SU-DHL-6 (cell line): Measurements from ENCODE around the gene MBD5.

Experiments used
- H2AFZ ChIP-seq: fragments of 200-600 bp; sonication (generic); 2 replicates; pipeline ENCODE4 v1.6.1; 2014; ENCODE audit warnings: low read depth, mild to moderate bottlenecking, moderate library complexity, mixed read lengths, antibody characterized with exemption, low read length; ENCODE audit not compliant: severe bottlenecking
- H3F3A ChIP-seq: fragments of 200-600 bp; shearing (Covaris generic); 2 replicates; pipeline ENCODE4 v1.6.0; 2016; ENCODE audit warnings: antibody characterized with exemption, mild to moderate bottlenecking; ENCODE audit not compliant: insufficient read depth
- H3K27ac ChIP-seq: fragments of 200-600 bp; sonication (generic); 2 replicates; pipeline ENCODE4 v1.5.1; 2016; ENCODE audit warnings: low read depth, mild to moderate bottlenecking, low read length, moderate library complexity, mixed read lengths
- H3K27me3 ChIP-seq: fragments of 200-600 bp; sonication (generic), shearing (Covaris generic); 2 replicates; pipeline ENCODE4 v1.6.0; 2014; ENCODE audit warnings: mild to moderate bottlenecking, low read length
- H3K36me3 ChIP-seq: fragments of 200-600 bp; sonication (generic); 2 replicates; pipeline ENCODE4 v1.6.1; 2014; ENCODE audit warnings: mild to moderate bottlenecking, low read length, mixed read lengths
- H3K4me2 ChIP-seq: fragments of 300-600, 200-600 bp; shearing (Covaris generic), sonication (generic); 2 replicates; pipeline ENCODE4 v1.6.0; 2014; ENCODE audit warnings: low read length, low read depth, mild to moderate bottlenecking; ENCODE audit not compliant: poor library complexity, severe bottlenecking
- H3K4me3 ChIP-seq: fragments of 200-600 bp; sonication (generic); 2 replicates; pipeline ENCODE4 v1.5.1; 2014; ENCODE audit warnings: antibody characterized with exemption, low read length, mild to moderate bottlenecking, mixed read lengths; ENCODE audit not compliant: insufficient read depth, poor library complexity, severe bottlenecking
- H3K79me2 ChIP-seq: fragments of 200-600 bp; sonication (generic); 2 replicates; pipeline ENCODE4 v1.6.1; 2014; ENCODE audit warnings: mild to moderate bottlenecking, low read length, moderate library complexity; ENCODE audit not compliant: insufficient read depth
- H3K9ac ChIP-seq: fragments of 200-600 bp; sonication (generic); 2 replicates; pipeline ENCODE4 v1.7.0; 2014; ENCODE audit warnings: mild to moderate bottlenecking, low read length
- H3K9me2 ChIP-seq: fragments of 200-600 bp; sonication (generic); replicated peaks from 2 replicates; pipeline ENCODE4 v1.6.1; 2014; ENCODE audit warnings: low read length; ENCODE audit not compliant: insufficient read depth
- H3K9me3 ChIP-seq: fragments of 200-600 bp; sonication (generic); 2 replicates; pipeline ENCODE4 v1.6.1; 2014; ENCODE audit warnings: low read length, mixed read lengths; ENCODE audit not compliant: insufficient read depth
- H4K20me1 ChIP-seq: fragments of 200-600 bp; sonication (generic); 2 replicates; pipeline ENCODE4 v1.6.1; 2014; ENCODE audit warnings: low read depth, mild to moderate bottlenecking, antibody characterized with exemption, low read length, moderate library complexity, mixed read lengths
- EZH2phosphoT487 ChIP-seq: fragments of 200-600 bp; sonication (generic), shearing (Covaris generic); conservative IDR thresholded peaks from 2 replicates; pipeline ENCODE4 v1.6.1; 2018; ENCODE audit warnings: mild to moderate bottlenecking, antibody characterized with exemption, low read length, moderate library complexity, mixed read lengths
- TF ChIP-seq, protein P1 (sequence below): fragments of 200-600 bp; sonication (generic); IDR thresholded peaks from one replicate; pipeline ENCODE4 v1.5.1; 2017; ENCODE audit warnings: antibody characterized with exemption, mild to moderate bottlenecking, low read length, moderate library complexity; ENCODE audit not compliant: insufficient read depth, poor library complexity, severe bottlenecking

MBD5 gene

DNA sequence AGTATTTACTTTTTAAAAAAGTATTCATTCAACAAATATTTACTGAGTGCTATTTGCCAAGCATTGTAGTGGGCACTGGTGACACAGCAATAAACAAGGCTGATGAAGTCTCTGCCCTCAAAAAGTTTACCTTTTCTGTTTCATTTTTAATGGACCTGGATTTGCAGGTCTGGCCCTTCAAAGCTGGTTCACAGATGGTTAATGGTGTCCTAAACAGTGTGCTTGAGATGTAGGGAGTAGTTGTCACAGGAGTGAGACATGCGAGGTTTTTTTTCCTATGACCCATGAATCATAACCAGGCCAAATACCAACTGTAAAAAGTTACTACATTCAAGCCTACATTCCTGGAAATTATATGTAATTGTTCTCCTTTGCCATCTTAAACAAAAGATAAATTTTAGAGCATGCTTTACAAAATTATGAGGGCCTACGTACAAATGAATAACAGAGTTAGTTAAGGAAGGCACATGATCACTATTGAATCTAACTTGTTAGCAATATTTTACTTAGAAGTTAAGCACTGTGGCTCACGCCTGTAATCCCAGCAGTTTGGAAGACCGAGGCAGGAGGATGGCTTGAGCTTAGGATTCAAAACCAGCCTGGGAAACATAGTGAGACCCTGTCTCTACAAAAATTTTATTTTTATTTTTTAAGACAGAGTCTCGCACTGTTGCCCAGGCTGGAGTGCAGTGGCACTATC is 223.9 kb downstream of the MBD5 start:
- Histone ChIP-seq H3K27ac (no peak overlapping the region), H2AFZ (no peak overlapping the region), H3K27me3 (no peaks in the 10 kb centered on the region), H3K4me3 (no peak overlapping the region), H3K9me3 (no peaks in the 10 kb centered on the region; the same call in 1 of the 2 replicates), H3K4me2 (no peak overlapping the region), H3F3A (no peaks in the 10 kb centered on the region), H3K36me3 (no peaks in the 10 kb centered on the region; the same call in 1 of the 2 replicates), H3K9me2 (no peaks in the 10 kb centered on the region), H3K79me2 (no peaks in the 10 kb centered on the region), H4K20me1 (no peaks in the 10 kb centered on the region), H3K9ac (no peak overlapping the region)
- TF ChIP-seq, protein P1, sequence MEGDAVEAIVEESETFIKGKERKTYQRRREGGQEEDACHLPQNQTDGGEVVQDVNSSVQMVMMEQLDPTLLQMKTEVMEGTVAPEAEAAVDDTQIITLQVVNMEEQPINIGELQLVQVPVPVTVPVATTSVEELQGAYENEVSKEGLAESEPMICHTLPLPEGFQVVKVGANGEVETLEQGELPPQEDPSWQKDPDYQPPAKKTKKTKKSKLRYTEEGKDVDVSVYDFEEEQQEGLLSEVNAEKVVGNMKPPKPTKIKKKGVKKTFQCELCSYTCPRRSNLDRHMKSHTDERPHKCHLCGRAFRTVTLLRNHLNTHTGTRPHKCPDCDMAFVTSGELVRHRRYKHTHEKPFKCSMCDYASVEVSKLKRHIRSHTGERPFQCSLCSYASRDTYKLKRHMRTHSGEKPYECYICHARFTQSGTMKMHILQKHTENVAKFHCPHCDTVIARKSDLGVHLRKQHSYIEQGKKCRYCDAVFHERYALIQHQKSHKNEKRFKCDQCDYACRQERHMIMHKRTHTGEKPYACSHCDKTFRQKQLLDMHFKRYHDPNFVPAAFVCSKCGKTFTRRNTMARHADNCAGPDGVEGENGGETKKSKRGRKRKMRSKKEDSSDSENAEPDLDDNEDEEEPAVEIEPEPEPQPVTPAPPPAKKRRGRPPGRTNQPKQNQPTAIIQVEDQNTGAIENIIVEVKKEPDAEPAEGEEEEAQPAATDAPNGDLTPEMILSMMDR: no peak
- no peak for TF ChIP-seq EZH2phosphoT487

DNA sequence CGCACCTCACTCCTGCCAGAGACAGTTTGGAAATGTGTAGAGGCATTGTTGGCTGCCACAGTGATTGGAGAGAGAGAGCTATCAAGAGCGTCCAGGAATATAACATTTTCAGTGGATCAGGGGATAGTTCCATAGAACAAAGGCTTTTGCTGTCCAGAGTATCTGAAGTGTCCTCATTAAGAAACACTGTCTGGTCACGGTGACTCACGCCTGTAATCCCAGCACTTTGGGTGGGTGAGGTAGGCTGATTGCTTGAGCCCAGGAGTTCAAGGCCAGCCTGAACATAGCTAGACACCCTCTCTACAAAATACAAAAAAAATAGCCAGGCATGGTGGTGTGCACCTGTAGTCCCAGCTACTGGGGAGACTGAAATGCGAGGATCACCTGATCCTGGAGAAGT is 231.1 kb downstream of the MBD5 start:
- H3K4me3 ChIP-seq: no peak overlapping the region
- H3K9me2 ChIP-seq: no peaks in the 10 kb centered on the region
- H3K4me2 ChIP-seq: no peak overlapping the region
- TF ChIP-seq EZH2phosphoT487: no peak
- TF ChIP-seq, protein P1: no peak
- peaks cover 29% of the 10 kb centered on the region; the same call in 1 of the 2 replicates for H3K9me3 ChIP-seq
- H3K36me3 ChIP-seq: no peaks in the 10 kb centered on the region
- no peaks in the 10 kb centered on the region for H3K27me3 ChIP-seq
- H3F3A ChIP-seq: no peaks in the 10 kb centered on the region
- H3K27ac ChIP-seq: no peak overlapping the region
- no peaks in the 10 kb centered on the region for H3K79me2 ChIP-seq
- no peak overlapping the region for H2AFZ ChIP-seq
- no peak overlapping the region for H3K9ac ChIP-seq
- no peaks in the 10 kb centered on the region for H4K20me1 ChIP-seq

DNA sequence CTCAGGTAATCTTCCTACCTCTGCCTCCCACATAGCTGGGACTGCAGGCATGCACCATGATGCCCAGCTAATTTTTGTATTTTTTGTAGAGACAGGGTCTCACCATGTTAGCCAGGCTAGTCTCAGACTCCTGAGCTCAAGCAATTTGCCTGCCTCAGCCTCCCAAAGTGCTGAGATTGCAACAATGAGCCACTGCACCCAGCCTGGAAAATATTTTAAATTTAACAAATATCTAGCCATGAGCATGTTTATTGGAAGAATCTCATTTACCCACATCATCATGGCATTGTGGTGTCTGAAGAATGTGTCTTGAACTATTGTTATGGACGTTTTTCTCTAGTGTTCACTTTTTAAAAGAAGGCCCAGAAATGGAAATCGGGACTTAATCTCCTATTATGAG is 231.8 kb downstream of the MBD5 start:
- no peak overlapping the region for H2AFZ ChIP-seq
- H3K9me2 ChIP-seq: no peaks in the 10 kb centered on the region
- no peaks in the 10 kb centered on the region for H4K20me1 ChIP-seq
- peaks cover 29% of the 10 kb centered on the region; the same call in 1 of the 2 replicates for H3K9me3 ChIP-seq
- H3K79me2 ChIP-seq: no peaks in the 10 kb centered on the region
- H3K36me3 ChIP-seq: no peaks in the 10 kb centered on the region
- no peak overlapping the region for H3K27ac ChIP-seq
- no peak overlapping the region for H3K4me2 ChIP-seq
- H3K27me3 ChIP-seq: no peaks in the 10 kb centered on the region
- H3F3A ChIP-seq: no peaks in the 10 kb centered on the region
- H3K9ac ChIP-seq: no peak overlapping the region
- no peak overlapping the region for H3K4me3 ChIP-seq
- TF ChIP-seq EZH2phosphoT487: no peak
- TF ChIP-seq, protein P1: no peak
